ENCODE measurements around the gene MT1E.
"Not testable (repeated sequence)": the region's sequence is repeated elsewhere in the genome, so short reads cannot be mapped to it uniquely, and the experiment has no call there.

Gene MT1E

DNA sequence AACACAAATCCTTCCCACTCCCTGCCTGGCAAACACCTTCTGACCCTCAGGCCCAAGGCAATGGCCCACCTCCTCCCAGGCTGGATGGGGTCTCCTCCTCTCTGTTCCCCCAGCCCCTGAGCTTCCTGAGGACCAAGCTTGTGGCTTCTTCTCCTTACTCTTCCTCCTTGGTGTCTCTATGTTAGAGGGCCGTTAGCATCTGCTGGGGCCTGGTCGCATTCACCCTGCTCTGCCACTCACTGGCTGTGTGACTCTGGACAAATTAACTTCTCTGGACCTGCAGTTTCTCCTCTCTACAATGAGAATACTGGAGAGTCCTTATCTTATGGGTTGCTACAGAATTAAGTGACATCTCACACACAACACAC, 17.9 kb upstream of the MT1E start:
- no peak for DNase-seq

DNA sequence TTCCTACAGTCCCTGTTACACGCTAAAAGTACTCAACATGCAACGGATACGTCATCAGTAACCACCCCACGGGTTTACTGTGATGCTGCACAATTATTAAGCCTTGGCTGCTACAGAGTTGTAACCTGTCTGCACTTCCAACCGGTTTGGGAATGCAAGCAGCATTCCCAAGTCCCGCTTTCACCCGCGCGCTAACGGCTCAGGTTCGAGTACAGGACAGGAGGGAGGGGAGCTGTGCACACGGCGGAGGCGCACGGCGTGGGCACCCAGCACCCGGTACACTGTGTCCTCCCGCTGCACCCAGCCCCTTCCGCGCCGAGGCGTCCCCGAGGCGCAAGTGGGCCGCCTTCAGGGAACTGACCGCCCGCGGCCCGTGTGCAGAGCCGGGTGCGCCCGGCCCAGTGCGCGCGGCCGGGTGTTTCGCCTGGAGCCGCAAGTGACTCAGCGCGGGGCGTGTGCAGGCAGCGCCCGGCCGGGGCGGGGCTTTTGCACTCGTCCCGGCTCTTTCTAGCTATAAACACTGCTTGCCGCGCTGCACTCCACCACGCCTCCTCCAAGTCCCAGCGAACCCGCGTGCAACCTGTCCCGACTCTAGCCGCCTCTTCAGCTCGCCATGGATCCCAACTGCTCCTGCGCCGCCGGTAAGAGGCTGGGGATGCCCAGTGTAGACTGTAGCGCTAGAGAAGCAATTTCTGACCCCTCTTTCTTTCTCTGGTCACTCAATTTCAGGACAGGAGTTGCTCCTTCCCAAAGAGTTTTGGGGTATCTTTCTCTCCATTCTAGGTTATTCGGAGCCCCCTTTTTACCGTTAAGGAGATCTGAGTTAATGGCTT, 17.3 kb upstream of the MT1E start, which contains the start of gene MT2A:
MT2A (plus strand) TSS at position 542 of the 833 bp plus-strand sequence; CDS start at position 614, 72 bp downstream.
- DNase-seq, result peak; percentile 84

DNA sequence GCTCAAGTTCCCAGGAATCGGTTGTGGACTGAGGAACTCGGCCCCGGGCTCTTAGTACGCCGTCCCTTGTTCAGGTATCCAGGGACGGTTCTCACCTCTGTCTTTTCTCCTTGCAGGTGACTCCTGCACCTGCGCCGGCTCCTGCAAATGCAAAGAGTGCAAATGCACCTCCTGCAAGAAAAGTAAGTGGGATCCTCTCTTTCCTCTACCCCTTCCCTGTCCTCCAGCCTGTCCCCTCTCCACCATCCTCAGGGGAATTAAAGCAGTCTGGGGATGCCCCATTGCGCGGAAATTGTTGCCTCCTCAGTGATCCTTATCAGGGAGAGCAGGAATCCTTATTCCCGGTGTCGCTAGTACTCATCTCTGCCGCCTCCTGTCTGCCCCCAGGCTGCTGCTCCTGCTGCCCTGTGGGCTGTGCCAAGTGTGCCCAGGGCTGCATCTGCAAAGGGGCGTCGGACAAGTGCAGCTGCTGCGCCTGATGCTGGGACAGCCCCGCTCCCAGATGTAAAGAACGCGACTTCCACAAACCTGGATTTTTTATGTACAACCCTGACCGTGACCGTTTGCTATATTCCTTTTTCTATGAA, 16.6 kb upstream of the MT1E start:
- no peak for DNase-seq

DNA sequence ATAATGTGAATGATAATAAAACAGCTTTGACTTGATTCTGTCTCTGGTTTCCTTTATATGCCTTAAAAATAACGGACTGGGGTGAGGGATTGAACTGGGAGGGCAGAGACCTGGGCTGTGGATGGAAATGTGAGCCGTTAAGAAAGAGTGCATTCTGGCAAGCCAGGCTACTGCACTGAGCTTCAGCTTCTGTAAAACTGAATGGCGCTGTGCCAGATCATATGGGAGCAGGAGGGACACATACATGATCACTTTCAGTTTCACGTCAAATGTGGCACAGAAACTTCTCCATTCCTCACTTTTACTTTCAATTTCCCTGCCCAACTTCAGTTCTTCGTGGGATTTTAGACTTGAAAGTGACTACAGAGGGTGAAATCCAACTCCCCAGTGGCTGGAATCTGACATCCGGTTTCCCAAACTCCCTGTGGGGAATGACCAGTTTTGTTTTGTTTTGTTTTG, 16.1 kb upstream of the MT1E start:
- peak; percentile 78 for DNase-seq

DNA sequence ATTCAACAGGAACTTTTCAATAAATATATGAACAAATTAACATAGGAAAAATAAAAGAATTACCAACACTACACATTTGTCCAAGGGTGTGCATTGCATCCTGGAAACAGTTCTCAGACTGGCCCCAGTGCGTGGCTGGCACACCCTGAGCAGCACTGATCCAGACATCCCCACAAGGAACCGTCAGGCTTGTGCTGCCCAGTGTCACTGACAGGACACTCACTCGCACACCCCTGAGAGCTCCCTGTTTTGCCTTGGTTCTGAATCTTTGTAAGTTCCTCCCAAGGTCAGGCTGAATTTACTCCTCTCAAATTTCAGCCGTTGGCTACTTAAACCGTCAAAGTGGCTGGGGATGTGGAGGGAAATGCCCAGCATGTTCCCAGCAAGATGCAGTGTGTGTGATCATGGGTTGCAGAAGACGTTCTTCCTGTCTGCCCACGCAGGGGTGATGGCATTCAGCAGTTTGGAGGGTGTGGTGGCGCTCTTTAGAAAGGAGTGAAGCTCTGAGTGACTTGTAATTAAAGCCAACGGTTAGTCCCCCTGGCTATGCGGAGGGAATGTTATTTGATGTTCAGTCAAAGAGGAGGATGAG, 15.5 kb upstream of the MT1E start:
- DNase-seq, result peak; percentile 67

DNA sequence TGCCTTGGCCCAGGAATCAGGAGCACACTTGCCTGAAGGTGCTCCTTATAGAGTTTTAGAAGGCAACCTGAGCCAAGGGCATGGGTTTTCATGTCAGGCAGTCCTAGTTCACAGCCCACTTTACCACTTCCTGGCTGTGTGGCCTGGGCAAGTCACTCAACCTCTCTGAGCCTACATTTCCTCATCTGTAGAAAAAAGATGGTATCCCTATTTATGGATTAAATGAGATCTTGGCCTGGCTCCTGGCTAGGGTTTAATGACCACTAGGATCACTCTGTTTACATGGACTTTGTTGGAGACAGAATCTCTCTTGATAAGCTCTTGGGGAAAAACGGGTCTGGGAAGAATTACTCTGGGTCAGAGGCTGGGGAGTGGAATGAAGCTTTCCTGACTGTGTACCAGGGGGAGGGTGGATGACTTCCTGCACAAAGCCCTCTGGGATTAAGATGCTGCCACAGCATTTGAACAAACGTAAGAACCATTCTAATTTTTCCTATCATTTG, 14.9 kb upstream of the MT1E start:
- no peak for DNase-seq

DNA sequence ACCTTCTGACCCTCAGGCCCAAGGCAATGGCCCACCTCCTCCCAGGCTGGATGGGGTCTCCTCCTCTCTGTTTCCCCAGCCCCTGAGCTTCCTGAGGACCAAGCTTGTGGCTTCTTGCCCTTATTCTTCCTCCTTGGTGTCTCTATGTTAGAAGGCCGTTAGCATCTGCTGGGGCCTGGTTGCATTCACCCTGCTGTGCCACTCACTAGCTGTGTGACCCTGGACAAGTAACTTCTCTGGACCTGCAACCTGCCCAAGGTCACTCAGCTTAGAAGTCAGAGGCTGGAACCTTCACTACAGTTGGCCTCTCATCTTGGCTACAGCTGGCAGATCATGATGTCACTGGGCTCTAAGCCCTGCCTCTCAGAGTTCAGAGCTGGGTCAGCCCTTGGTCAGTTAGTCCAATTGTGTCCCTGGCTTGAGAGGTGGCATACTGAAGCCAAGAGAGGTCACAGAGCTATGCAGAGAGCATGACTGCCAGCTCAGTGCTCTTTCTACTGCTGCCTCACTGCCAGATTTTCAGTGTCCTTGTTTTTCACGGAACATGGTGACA, 14.2 kb upstream of the MT1E start:
- no peak for DNase-seq

DNA sequence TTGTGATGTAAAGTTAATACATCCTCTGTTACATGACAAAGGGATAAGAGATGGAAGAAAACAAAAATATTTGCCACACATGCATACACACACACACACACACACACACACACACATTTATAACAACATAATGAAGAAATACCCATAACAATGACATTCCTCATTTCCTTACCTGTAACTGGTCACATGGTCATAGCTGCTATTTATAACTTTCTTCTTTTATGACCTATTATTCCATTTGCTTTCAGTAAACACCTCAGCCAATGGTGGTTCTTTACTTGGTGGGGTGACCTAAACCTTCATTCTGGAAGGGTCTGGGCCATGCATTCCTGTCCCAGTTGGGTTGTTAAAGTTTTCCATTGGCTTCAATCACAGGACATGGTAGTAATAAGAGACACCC, 11.9 kb upstream of the MT1E start:
- no peak for DNase-seq

DNA sequence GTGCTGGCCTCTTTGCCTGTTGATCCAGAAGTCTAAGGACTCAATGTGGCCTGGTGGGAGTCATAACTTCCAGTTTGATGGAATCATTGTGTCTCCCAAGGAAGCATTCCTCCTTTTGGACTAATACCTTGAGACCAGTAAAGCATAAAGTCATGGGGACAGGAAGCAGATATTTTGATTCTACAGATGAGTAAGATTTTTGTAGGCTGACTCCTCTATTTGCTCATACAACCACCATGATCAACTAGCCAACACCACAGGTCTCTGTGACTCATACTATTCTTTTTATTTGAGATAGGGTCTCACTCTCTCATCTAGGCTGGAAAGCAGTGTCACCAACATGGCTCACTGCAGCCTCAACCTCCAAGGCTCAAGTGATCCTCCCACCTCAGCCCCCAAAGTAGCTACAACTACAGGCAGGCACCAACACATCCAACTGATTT, 11.0 kb upstream of the MT1E start:
- DNase-seq, result no peak

DNA sequence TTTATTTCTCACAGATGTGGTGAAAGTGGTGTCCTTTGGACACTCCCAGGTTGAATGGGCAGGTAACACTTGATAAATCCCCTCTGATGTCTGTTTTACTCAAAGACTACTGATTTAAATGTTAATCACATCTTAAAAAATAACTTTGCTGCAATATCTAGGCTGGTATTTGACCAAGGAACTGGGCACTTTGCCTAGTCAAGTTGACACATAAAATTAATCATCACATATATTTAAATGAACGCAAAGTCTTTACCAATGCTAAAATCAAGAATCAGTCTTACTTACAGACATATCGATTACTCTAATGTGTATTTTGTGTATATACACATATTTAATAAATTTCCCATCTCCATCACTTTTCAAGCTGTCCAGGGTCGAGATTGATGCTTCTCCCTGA, 10.2 kb upstream of the MT1E start:
- DNase-seq, result no peak

DNA sequence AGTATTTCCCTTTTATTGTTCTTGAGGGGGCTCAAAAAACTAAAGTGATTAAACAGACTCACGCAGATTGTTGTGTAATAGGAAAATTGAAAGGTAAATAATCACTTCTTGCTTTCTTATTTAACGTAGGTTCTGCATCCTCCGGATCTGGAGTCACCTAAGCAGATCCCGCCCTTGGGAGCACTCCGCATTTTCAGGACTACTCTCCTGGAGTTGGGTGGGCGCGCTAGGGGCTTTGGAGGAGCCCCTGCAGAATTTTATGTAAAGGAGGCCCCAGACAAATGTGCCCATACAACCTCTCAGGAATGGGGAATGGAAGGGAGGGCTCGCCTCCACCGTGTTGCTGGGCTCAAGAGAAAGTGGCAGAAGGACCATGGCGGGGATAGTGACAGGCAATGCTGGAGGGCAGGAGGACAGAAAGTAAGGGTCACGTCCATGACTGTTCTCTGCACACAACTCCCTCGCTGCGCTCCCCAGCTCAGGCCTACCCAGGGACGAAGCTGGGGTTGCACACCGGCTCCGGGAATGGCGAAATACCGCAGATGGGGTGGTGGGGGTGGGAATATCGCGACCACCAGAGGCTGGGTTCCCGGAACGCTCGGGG, 8.9 kb upstream of the MT1E start:
- DNase-seq, result no peak

DNA sequence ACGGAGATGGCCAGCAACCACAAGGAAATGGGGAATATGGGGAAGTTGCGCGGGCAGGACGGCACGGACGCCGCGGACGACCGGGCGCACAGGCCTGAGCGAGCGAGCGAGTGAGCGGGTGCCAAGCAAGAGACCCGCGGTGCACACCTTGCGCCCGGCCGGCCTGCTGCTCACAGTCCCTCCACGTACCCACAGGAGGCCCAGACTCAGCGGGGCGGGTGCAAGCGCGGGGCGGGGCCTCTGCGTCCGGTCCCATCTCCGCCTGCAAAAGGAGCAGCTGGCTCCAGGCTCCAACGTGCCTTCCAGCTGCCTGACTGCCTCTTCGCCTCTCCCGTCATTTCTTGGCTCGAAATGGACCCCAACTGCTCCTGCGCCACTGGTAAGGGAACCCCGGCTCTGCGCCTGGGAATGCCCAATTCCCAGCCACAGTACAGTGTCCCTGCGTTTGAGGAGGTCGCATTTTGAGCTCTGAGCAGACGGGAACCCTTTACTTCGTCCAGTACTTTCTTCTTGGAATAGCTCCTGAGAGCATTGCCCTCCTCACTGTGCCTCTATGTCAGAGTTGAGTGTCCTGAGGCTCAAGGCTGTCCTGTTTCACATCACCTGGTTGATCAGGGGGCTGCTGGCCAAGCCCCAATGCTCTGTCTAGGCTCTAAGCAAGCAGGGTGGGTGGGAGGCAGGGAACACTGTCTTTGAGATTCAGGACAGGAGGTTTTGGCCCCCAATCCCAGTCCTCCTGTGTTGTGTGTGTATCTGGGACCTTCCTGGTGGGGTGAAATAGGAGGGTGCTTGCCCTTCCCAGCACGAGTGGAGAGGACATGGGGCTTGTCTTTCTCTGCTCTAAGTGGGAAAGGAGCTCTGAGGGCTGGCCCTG, 8.1 kb upstream of the MT1E start:
- DNase-seq, result peak; percentile 27

DNA sequence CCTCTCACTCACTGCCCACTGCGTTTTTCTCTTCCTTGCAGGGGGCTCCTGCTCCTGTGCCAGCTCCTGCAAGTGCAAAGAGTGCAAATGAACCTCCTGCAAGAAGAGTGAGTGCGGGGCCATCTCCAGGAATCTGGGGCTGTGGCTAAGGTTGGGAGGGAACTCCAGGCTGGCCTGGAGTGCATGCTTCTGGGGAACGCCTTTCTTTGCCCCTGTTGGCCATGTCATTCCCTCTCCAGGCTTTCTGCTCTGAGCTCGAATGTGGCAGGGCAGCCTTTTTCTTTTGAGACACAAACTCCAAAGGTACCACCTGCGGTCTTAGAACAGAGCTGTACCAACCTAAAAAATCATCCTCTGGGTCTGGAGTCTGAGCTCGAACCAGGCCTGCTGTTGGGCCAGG, 7.4 kb upstream of the MT1E start:
- no peak for DNase-seq

DNA sequence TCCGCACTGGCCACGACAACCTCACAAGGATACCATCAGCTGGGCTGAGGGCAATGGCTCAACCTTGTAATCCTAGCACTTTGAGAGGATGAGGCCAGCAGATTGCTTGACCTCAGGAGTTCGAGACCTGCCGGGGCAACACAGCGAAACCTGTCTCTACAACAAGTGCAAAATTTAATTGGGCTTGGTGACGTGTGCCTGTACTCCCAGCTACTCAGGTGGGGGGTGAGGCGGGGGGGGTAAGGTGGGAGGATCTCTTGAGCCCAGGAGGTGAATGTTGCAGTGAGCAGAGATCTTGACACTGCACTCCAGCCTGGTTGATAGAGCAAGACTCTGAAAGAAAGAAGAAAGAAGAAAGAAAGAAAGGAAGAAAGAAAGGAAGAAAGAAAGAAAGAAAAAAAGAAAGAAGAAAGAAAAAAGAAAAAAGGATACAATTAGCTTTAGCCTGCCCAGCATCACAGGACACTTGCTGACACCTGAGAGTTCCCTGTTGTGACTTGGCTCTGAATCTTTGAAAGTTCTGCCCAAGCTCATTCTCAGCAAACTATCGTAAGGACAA, 5.2 kb upstream of the MT1E start:
- no peak for DNase-seq

DNA sequence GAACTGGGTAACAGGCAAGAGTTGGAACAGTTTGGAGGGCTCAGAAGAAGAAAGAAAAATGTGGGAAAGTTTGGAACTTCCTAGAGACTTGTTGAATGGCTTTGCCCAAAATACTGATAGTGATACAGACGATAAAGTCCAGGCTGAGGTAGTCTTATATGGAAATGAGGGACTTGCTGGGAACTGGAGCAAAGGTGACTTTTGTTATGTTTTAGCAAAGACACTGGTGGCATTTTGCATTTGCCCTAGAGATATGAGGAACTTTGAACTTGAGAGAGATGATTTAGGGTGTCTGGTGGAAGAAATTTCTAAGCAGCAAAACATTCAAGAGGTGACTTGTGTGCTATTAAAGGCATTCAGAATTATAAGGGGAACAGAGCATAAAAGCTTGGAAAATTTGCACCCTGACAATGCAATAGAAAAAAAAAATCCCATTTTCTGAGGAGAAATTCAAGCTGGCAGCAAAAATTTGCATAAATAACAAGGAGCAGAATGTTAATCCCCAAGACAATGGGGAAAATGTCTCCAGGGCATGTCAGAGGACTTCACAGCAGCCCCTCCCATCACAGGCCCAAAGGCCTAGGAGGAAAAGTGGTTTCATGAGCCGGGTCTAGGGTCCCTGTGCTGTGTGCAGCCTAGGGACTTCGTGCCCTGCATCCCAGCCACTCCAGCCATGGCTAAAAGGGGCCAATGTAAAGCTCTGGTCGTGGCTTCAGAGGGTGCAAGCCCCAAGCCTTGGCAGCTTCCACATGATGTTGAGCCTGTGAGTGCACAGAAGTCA, 3.7 kb upstream of the MT1E start:
- not testable (repeated sequence) for DNase-seq

DNA sequence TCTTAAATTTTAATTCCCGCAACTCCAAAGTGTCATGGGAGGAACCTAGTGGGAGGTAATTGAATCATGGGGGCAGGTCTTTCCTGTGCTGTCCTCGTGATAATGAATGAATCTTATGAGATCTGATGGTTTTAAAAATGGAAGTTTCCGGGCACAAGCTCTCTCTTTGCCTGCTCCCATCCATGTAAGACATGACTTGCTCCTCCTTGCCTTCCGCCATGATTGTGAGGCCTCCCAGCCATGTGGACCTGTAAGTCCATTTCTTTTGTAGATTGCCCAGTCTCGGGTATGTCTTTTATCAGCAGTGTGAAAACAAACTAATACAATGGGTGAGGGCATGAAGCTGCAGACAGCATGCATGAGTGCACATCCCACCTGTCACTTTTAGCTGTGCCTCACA, 2.4 kb upstream of the MT1E start:
- not testable (repeated sequence) for DNase-seq

DNA sequence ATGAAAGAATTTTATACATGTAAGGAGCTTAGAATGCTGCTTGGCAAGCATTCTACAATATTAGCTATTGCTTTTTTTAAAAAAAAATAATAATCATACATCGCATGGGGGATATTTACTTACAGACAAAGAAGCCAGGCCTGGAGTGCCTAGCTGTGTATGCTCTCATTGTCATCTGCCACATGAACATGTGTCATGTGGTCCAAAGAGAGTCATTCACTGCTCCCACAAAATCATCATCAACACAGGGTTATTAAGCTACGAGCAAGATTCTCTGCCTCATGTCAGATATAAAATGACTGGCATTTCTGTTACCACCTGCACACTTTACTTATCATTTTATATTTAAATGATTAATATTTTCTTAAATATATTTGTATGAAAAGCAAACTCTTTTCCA, 1.9 kb upstream of the MT1E start:
- DNase-seq, result no peak

DNA sequence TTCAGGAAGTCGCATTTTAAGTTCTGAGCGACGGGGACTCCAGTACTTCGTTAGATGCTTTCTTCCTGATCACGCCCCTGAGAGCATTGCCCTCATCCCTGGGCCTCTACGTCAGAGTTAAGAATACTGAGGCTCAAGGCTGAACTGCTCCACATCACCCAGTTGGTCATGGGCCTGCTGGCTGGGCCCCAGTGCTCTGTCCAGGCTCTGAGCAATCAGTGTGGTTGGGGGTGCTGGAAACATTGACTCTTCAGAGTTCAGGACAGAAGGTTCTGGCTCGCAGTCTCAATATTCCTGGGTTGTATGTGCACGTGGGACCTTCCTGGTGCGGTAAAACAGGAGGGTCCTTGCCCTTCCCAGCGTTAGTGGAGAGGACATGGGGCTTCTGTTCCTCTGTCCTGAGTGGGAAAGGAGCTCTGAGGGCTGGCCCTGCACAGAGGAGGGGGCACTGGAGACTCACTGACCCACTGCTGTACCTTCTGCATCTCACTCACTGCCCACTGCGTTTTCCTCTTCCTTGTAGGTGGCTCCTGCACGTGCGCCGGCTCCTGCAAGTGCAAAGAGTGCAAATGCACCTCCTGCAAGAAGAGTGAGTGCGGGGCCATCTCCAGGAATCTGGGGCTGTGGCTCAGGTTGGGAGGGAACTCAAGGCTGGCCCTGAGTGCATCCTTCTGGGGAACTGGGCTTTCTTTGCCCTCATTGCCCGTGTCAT, 518 bp downstream of the MT1E start:
- DNase-seq, result no peak

DNA sequence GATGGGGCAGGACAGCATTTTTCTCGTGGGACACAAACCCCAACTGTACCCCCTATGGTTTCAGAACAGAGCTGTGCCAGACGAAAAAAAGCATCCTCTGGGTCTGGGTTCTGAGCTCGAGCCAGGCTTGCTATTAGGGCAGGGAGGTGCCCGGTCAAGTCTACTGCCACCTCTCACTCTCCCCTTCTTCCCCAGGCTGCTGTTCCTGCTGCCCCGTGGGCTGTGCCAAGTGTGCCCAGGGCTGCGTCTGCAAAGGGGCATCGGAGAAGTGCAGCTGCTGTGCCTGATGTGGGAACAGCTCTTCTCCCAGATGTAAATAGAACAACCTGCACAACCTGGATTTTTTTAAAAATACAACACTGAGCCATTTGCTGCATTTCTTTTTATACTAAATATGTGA, 1.1 kb downstream of the MT1E start:
- DNase-seq, result no peak
